ENCODE measurements around the gene EDNRB. TPM values are rescaled to one million over a fixed set of nuclear protein-coding genes. Genes with fewer than 3 reads are reported as not detected.
"Not testable (repeated sequence)": the region's sequence is repeated elsewhere in the genome, so short reads cannot be mapped to it uniquely, and the experiment has no call there.

Gene EDNRB
- 100 to 1,000 TPM in 1 of 8 experiments, 10 to 100 TPM in 3, 1 to 10 TPM in 2, under 1 TPM in 2; 0.31 to 151 (median 13.4) TPM for total RNA-seq

DNA sequence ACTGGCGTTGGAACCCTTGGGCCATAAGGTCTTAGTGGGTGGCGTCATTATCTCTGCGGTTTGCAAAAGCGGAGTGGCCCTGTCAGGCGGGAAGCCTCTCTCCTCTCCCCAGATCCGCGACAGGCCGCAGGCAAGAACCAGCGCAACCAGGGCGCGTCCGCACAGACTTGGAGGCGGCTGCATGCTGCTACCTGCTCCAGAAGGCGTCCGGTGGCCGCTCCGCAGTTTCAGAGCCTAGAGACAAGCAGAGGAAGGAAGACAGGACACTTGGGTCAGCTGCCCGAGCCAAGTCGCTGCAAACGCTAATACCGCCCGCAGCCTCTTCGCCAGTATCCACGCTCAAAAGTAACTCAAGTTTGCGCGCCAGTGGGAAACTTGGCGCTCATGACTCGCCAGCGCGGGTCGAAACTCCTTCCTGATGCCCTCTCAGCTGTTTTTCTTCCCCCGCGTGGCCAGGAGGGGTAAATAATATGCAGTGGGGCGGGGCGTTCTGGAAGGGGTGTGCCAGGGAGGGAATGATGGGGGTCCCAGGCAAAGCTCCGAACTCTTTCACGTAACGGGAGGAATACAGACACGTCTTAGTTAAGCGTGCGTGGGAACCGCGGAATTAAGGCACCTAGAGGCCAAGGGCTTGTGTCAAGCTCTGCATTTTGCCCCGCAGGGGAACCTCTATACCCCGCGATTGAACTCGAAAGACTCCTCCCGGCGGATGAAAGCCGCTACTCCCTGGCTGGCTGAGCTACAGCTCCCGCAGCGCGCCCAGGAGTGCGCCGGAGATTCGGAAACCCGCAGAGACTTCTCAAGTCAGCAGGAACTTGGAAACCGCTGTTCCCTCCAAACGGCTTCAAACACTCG is at the start of gene EDNRB:
TSS of gene EDNRB (minus strand) at position 441 of the 855 bp plus-strand sequence. CDS start at position 183, 258 bp downstream.
- peak; percentile 70 to 87 (median 78) for ATAC-seq (replicated peaks in 6 of 8)
- WGBS, 10 experiments, result 0 to 85% (median 8%) methylated on average over 2 to 19 of the region's 60 CpGs; no CpG with 5 or more reads in 3 of the 10 experiments
- in situ Hi-C loops (cut with MboI; ENCODE audit: low pct_unique_long_range_greater_than_20kb in 2 of 9, low sequenced_read_pairs in 9 of 9, unreplicated experiment in 9 of 9), result no loop called here
- H3K27ac ChIP-seq, result peak within 1 kb of the TSS in 1 of 2 donors; percentile 56
- peak within 1 kb of the TSS; percentile 30 to 85 (median 41) for H3K4me3 ChIP-seq
- H3K4me1 ChIP-seq (replicated peaks in 1 of 2), result peaks cover 0 to 5% of the 10 kb centered on the region in 2 donors

DNA sequence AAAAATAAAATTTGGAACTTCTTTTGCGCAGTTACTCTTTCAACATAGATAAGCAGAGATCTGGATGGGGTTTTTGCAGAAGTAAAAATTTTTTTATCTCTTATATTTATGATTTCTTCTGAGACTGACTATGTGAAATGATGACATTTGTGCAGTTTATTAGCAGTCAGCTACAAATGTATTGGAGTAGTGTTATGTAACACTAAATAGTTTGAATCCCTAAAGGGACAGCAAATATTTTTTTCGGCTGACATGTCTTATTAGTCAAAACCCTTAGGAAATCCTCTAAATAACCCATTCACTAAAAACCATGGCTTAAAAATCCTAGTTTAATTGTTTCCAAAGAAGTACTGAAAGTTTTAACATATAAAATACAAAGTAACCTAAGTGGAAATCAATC is 48.0 kb upstream of the EDNRB start:
- in situ Hi-C loops (cut with MboI; ENCODE audit: low pct_unique_long_range_greater_than_20kb in 2 of 9, low sequenced_read_pairs in 9 of 9, unreplicated experiment in 9 of 9), result no loop called here
- no peak overlapping the region for H3K4me3 ChIP-seq
- 29 to 100% (median 90%) methylated on average over 1 to 2 of the region's 2 CpGs for WGBS, 10 experiments
- H3K4me1 ChIP-seq (replicated peaks in 1 of 2), result no peaks in the 10 kb centered on the region
- no peak for ATAC-seq (replicated peaks in 6 of 8)
- H3K27ac ChIP-seq, result no peak overlapping the region

DNA sequence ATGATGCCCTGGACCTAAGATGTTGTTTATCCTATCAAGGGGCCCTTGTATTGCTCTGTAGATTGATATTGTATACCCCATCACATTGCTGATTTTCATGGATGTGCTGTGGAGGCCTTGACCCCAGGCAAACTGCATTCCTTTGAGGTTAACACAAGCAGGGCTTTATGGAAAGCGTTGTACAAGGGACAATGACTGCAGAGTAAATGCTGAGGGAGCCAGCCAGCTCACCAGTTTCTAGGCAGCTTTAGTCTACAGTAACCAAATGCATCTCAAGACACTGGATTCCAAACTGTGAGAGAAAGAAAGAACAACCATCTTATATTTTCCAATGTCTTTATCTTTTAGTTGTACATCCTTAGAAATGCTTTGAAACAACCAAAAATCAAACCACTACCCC is 34.1 kb upstream of the EDNRB start:
- Histone ChIP-seq H3K27ac (no peak overlapping the region), H3K4me3 (no peak overlapping the region), H3K4me1 (replicated peaks in 1 of 2) (peaks cover 0 to 4% of the 10 kb centered on the region in 2 donors)
- 0 to 83% (median 49%) methylated on average over 1 of the region's 1 CpG; no CpG with 5 or more reads in 4 of the 10 experiments for WGBS, 10 experiments
- peak in 1 of 8 experiments; percentile 43 for ATAC-seq (replicated peaks in 6 of 8)
- in situ Hi-C loops (cut with MboI; ENCODE audit: low pct_unique_long_range_greater_than_20kb in 2 of 9, low sequenced_read_pairs in 9 of 9, unreplicated experiment in 9 of 9), result no loop called here

DNA sequence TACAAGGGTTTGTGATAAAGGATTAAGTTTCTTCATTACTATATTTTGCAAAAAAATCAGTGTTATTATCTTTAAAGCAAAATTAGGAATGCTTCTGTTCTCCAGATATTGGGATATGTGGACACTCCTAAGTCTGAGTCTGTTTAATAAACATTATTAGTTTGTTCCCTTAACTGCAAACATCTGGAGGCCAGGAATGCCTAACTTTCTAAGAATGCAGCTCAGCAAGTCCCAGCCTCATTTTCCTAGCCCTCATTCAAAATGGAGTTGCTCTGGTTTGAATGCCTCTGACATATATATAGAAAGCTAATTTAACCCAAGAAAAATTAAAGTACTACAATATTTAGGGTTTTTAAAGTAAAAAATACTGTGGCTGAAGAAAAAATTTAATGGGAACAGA is 33.6 kb upstream of the EDNRB start:
- Histone ChIP-seq H3K4me3 (no peak overlapping the region), H3K4me1 (replicated peaks in 1 of 2) (peaks cover 0 to 4% of the 10 kb centered on the region in 2 donors), H3K27ac (no peak overlapping the region)
- in situ Hi-C loops (cut with MboI; ENCODE audit: low pct_unique_long_range_greater_than_20kb in 2 of 9, low sequenced_read_pairs in 9 of 9, unreplicated experiment in 9 of 9), result no loop called here
- no peak for ATAC-seq (replicated peaks in 6 of 8)

DNA sequence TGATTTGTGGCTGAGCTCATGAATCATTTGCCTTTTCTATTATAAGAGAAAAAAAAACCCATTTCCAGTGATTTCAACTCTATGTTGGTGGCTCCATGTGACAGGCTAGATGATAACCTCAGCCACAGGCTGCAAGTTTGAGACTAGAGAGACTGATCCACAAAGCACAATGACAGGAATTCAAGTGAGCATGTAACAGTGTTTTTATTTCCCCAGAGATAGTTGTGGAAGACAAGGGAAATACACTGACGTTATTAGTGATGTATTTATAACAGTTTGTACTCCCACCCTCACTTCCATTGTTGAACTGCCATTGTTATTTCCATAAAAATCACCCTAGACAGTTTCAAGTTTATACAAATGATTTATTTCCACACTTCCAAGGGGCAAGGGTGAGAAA is 27.9 kb upstream of the EDNRB start:
- 0 to 33% (median 11%) methylated on average over 1 of the region's 1 CpG; no CpG with 5 or more reads in 4 of the 10 experiments for whole genome bisulfite sequencing, 10 experiments
- peak in 2 of 8 experiments; percentile 40 to 48 for ATAC-seq (replicated peaks in 6 of 8)
- Histone ChIP-seq H3K4me1 (replicated peaks in 1 of 2) (peaks cover 0 to 9% of the 10 kb centered on the region in 2 donors), H3K4me3 (no peak overlapping the region), H3K27ac (no peak overlapping the region)
- in situ Hi-C loops (cut with MboI; ENCODE audit: low pct_unique_long_range_greater_than_20kb in 2 of 9, low sequenced_read_pairs in 9 of 9, unreplicated experiment in 9 of 9), result loop anchor here in 1 of 9 experiments (25.0 kb wide), 1 partner anchor 91 kb away; no protein-coding TSS in a partner anchor

DNA sequence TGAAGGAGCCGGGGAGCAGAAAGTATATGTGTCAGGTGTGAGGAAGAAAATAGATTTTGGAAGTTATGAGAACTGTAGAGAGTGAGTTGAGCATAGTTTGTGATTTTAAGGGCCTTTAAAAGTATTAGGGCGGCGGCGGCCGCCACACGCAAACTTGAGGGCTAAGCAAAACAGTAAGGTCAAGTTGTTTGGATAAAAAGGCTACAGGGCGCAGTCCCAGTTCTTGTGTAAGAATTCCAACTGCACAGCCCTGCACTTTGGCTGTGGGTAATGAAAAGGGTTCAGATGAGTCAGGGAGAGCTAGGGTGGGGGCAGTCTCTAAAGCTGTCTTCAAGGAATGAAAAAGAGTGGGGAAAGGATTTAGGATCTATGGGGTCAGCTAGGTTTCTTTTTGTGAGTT is 16.4 kb upstream of the EDNRB start:
- not testable (repeated sequence) for H3K27ac ChIP-seq; H3K4me3 ChIP-seq; ATAC-seq (replicated peaks in 6 of 8); H3K4me1 ChIP-seq (replicated peaks in 1 of 2)
- 100% methylated on average over 1 of the region's 7 CpGs; no CpG with 5 or more reads in 9 of the 10 experiments for WGBS, 10 experiments
- in situ Hi-C loops (cut with MboI; ENCODE audit: low pct_unique_long_range_greater_than_20kb in 2 of 9, low sequenced_read_pairs in 9 of 9, unreplicated experiment in 9 of 9), result loop anchor here in 1 of 9 experiments (25.0 kb wide), 1 partner anchor 102 kb away; no protein-coding TSS in a partner anchor

DNA sequence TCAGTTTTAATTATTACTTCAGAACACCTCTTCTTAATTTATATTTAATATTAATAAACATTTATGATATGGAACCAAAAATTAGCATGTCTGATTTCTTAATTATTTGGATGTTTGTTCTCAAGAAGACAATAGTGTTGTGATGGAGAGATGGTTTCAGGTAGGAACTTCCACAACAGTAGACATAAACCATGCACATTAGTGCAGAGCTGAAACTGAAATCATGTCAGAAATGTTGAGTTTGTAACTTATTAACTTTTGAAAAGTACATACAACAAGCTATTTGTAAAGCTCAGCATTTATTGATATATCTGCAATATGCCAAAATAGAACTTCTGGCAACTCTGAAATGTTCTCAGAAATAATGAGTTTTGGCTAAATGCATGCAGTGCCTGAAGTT is 11.8 kb upstream of the EDNRB start:
- ATAC-seq (replicated peaks in 6 of 8), result no peak
- H3K4me1 ChIP-seq (replicated peaks in 1 of 2), result no peaks in the 10 kb centered on the region
- H3K27ac ChIP-seq, result no peak overlapping the region
- H3K4me3 ChIP-seq, result no peak overlapping the region
- in situ Hi-C loops (cut with MboI; ENCODE audit: low pct_unique_long_range_greater_than_20kb in 2 of 9, low sequenced_read_pairs in 9 of 9, unreplicated experiment in 9 of 9), result loop anchor here in 1 of 9 experiments (25.0 kb wide), 1 partner anchor 107 kb away; no protein-coding TSS in a partner anchor

DNA sequence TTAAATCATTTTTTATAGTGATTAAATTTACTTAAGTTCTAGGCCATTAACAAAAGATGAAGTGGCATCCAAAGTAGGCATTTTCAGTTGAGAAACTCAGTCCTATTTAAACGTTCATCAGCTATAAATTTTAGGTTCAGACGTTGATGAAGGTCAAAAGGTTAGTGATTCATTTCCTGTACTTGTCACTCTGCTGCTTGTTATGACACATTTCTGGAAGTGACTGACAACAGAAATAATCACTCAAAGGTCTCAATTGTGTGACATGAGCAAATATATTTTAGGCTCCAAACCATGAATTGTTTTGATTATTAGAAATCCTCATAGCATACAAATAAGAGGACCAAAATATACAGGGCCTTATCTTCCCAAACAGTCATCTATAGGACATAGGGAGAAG is 10.3 kb upstream of the EDNRB start:
- ATAC-seq (replicated peaks in 6 of 8), result no peak
- WGBS, 10 experiments, result 0 to 72% (median 43%) methylated on average over 1 to 2 of the region's 2 CpGs; no CpG with 5 or more reads in 1 of the 10 experiments
- Histone ChIP-seq H3K4me1 (replicated peaks in 1 of 2) (no peaks in the 10 kb centered on the region), H3K4me3 (no peak overlapping the region), H3K27ac (no peak overlapping the region)
- in situ Hi-C loops (cut with MboI; ENCODE audit: low pct_unique_long_range_greater_than_20kb in 2 of 9, low sequenced_read_pairs in 9 of 9, unreplicated experiment in 9 of 9), result loop anchor here in 1 of 9 experiments (25.0 kb wide), 1 partner anchor 108 kb away; no protein-coding TSS in a partner anchor

DNA sequence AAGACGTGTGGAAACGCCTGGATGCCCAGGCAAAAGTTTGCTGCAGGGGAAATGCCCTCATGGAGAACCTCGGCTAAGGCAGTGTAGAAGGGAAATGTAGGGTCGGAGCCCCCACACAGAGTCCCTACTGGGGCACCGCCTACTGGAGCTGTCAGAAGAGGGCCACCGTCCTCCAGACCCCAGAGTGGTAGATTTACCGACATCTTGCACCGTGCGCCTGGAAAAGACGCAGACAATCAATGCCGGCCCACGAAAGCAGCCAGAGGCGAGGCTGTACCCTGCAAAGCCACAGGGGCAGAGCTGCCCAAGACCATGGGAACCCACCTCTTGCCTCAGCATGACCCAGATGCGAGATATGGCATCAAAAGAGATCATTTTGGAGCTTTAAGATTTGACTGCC is 7.0 kb upstream of the EDNRB start:
- H3K4me1 ChIP-seq (replicated peaks in 1 of 2), result no peaks in the 10 kb centered on the region
- WGBS, 10 experiments, result 40 to 95% (median 60%) methylated on average over 1 to 9 of the region's 14 CpGs; no CpG with 5 or more reads in 6 of the 10 experiments
- in situ Hi-C loops (cut with MboI; ENCODE audit: low pct_unique_long_range_greater_than_20kb in 2 of 9, low sequenced_read_pairs in 9 of 9, unreplicated experiment in 9 of 9), result loop anchor here in 1 of 9 experiments (25.0 kb wide), 1 partner anchor 112 kb away; no protein-coding TSS in a partner anchor
- H3K27ac ChIP-seq, result no peak overlapping the region
- no peak for ATAC-seq (replicated peaks in 6 of 8)
- H3K4me3 ChIP-seq, result no peak overlapping the region

DNA sequence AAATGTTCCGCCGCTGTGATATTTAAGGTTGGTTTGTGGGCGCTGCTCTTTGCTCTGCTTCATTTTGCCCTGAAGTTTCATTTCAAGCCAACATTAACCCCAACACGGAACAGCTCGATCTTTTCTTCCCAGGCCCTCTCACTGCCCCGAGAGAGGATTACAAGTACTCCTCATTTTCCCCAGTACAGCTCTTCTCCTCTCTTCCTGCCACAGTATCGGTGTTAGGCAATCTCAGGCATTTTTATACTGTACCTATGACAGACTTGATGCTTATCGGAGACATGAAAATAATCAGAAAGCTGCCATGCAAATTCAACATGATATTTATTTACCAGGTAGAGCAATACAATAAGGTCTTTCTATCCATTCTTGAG is 1.3 kb upstream of the EDNRB start:
- Histone ChIP-seq H3K27ac (peak overlapping the region in 1 of 2 donors; percentile 56), H3K4me3 (peak overlapping the region; percentile 30 to 85 (median 41)), H3K4me1 (replicated peaks in 1 of 2) (peaks cover 0 to 5% of the 10 kb centered on the region in 2 donors)
- in situ Hi-C loops (cut with MboI; ENCODE audit: low pct_unique_long_range_greater_than_20kb in 2 of 9, low sequenced_read_pairs in 9 of 9, unreplicated experiment in 9 of 9), result no loop called here
- WGBS, 10 experiments, result 6 to 100% (median 69%) methylated on average over 1 to 8 of the region's 8 CpGs
- ATAC-seq (replicated peaks in 6 of 8), result peak in 4 of 8 experiments; percentile 6 to 20 (median 14)

DNA sequence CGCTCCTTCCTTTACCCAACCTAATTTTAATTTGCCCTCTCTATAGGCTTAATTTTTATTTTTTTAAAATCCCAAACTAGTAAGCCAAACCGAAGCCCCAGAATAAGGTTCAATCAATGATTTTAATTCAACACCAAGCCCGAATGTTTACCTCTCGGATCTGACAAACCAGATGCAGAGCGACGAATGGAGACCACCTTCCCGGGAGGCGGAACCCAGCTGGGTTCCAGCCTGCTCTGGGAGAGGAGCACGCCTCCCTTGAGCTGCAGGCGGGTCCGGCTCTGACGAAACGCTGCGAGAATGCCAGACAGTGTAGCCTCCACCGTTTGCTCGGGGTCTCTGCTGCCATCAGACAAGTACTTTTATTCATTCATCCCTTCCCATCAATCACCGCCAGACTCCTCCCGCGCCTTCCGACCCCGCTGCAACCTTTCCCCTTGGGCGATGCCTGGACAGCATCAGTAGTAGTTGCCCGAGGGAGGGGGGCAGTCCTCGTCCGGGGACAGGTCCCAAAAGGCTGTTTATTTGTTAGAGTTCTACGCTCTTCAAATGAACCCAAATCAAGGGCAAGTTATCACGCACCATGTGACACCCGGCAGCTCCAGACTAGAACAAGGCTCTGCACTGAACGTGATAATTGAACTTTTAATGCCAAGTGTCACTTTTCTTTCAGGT is 752 bp upstream of the EDNRB start:
- Histone ChIP-seq H3K4me1 (replicated peaks in 1 of 2) (peaks cover 0 to 5% of the 10 kb centered on the region in 2 donors), H3K4me3 (peak overlapping the region; percentile 30 to 85 (median 41)), H3K27ac (peak overlapping the region in 1 of 2 donors; percentile 56)
- peak; percentile 75 to 94 (median 88) for ATAC-seq (replicated peaks in 6 of 8)
- in situ Hi-C loops (cut with MboI; ENCODE audit: low pct_unique_long_range_greater_than_20kb in 2 of 9, low sequenced_read_pairs in 9 of 9, unreplicated experiment in 9 of 9), result no loop called here
- WGBS, 10 experiments, result 0 to 85% (median 5%) methylated on average over 2 to 21 of the region's 29 CpGs; no CpG with 5 or more reads in 3 of the 10 experiments

DNA sequence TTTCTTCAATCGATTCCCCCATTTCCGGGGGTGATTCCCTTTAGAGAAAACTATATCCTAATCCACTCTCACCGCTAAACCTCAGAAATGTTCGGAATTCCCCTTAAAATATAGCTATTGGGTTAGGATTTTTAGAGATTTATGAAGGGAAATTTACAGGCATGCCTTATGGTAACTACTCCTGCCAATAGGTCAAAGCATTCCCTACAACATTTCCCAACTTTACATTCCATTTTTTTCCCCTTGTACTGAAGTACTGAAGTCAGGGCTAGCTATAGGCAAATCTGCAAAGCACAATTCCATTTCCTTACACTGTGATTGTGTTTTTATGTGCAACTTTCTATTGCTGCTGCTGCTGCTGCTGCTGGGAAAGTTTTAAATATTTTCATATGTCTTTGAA is 2.1 kb downstream of the EDNRB start:
- Histone ChIP-seq H3K4me3 (peak overlapping the region; percentile 30 to 85 (median 41)), H3K27ac (no peak overlapping the region), H3K4me1 (replicated peaks in 1 of 2) (peaks cover 0 to 5% of the 10 kb centered on the region in 2 donors)
- no peak for ATAC-seq (replicated peaks in 6 of 8)
- in situ Hi-C loops (cut with MboI; ENCODE audit: low pct_unique_long_range_greater_than_20kb in 2 of 9, low sequenced_read_pairs in 9 of 9, unreplicated experiment in 9 of 9), result no loop called here
- 0 to 91% (median 58%) methylated on average over 1 to 4 of the region's 4 CpGs; no CpG with 5 or more reads in 1 of the 10 experiments for WGBS, 10 experiments

DNA sequence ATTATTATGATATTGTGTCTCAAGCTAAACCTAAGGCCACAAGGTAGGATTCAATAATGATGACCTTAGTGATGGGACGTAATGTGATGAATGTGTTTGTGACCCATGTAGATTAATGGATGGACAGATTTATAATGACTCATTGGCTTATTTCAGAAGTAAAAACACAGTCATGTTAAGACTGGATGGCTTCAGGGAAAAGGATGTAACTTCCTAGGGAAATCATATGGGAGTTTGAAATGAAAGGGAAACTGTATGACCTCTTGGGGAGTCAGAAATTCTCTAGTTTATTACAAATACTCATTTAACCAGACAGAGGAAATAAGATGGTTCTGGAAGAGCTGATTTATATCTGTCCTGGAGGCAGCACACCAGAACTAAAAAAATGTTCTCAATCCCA is 2.9 kb downstream of the EDNRB start:
- ATAC-seq (replicated peaks in 6 of 8), result no peak
- Histone ChIP-seq H3K4me3 (peak overlapping the region; percentile 3 to 85 (median 41)), H3K27ac (no peak overlapping the region), H3K4me1 (replicated peaks in 1 of 2) (peaks cover 0 to 5% of the 10 kb centered on the region in 2 donors)
- WGBS, 10 experiments, result 33 to 100% (median 80%) methylated on average over 1 of the region's 1 CpG; no CpG with 5 or more reads in 4 of the 10 experiments
- in situ Hi-C loops (cut with MboI; ENCODE audit: low pct_unique_long_range_greater_than_20kb in 2 of 9, low sequenced_read_pairs in 9 of 9, unreplicated experiment in 9 of 9), result no loop called here

Measured in motor neuron (in vitro differentiated cells).